Lower leg skin (tissue), 4 donors: Measurements from ENCODE around the gene SLC7A5. TPM values are rescaled to one million over a fixed set of nuclear protein-coding genes. Genes with fewer than 3 reads are reported as not detected.

Experiments used
- DNase-seq, 2 donors: peaks; one replicate each; pipeline ENCODE4 v3.0.0-alpha.2; 2019; ENCODE audit warnings: low spot score in 2 of 2
- H3K4me3 ChIP-seq: fragments of 200-600 bp; sonication (generic); 2 replicates; pipeline ENCODE4 v1.5.1; 2017; ENCODE audit warnings: mild to moderate bottlenecking, low read depth; ENCODE audit not compliant: poor library complexity, severe bottlenecking
- CTCF ChIP-seq, 3 donors: fragments of 450-650 bp; IDR thresholded peaks; one replicate each; pipeline ENCODE4 v1.5.1; 2016; ENCODE audit warnings: antibody characterized with exemption in 3 of 3, mild to moderate bottlenecking in 3 of 3, moderate library complexity in 2 of 3
- POLR2A ChIP-seq, 2 donors: fragments of 450-650 bp; IDR thresholded peaks; one replicate each; pipeline ENCODE4 v1.6.1; 2016 to 2017; ENCODE audit warnings: antibody characterized with exemption in 2 of 2, mild to moderate bottlenecking in 1 of 2, moderate library complexity in 1 of 2
- WGBS, 2 donors: methylation state at CpG; one replicate each; pipeline ENCODE4 v1.1.5; 2018; 5-methylcytosine and 5-hydroxymethylcytosine counted together
- intact Hi-C: fragments of 100-400 bp; cut with DNase I; formaldehyde crosslinking; loops from one replicate; pipeline ENCODE4 v1.15.0; 2023; ENCODE audit warnings: low total_unique reads
- total RNA-seq, 4 donors: library from RNA; depleted of rRNA; stranded (reverse); fragments of >200 nt; gene quantifications; one replicate each; pipeline ENCODE4 v1.1.0, GENCODE V29; 2016

The SLC7A5 gene
- total RNA-seq, 4 donors from 2014 or later: 8.0 to 39.0 (median 19.4) TPM

DNA sequence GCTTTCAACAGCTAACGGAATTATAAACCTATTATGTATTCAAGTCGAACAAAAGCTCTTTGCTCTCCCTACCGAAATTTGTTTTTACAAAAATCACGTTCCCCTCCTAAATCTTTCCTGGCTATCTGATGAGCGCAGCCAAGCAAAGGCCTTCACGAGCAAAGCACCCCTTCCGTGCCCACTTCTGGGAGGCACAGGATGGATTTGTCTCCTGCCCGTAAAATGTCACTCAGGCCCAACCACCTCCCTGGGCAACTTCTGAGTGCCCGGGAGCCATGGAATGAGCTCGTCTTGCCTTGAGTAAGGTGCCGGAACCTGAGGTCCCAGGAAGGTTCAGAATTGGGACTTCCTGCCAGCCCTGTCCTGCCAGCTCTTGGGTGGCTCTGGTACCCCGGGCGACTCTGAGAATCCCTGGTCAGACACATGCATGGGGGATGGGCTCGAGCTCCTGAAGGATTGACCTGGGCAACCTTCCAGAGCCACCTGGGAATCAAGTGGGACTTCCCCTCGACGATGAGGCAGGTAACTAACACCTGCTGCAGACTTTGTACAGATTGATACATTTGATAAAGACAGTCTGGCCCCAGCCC is 19.8 kb downstream of the SLC7A5 start:
- TF ChIP-seq POLR2A (IDR thresholded peaks at IDR 0.05) (no peak), CTCF (IDR thresholded peaks at IDR 0.05) (no peak)
- intact Hi-C loops: no loop called here
- DNase-seq: no peak
- H3K4me3 ChIP-seq: no peak overlapping the region
- 69 to 78% methylated on average over 16 of the region's 16 CpGs for WGBS, 2 donors

GRCh38 chr16:87848676-87849345 is 20.5 kb downstream of the SLC7A5 start:
- no peak for TF ChIP-seq CTCF (IDR thresholded peaks at IDR 0.05)
- TF ChIP-seq POLR2A (IDR thresholded peaks at IDR 0.05): no peak
- no peak overlapping the region for H3K4me3 ChIP-seq
- 95 to 96% methylated on average over 16 to 18 of the region's 18 CpGs for WGBS, 2 donors
- intact Hi-C loops: no loop called here
- no peak for DNase-seq

- 76 to 80% methylated on average over 28 of the region's 28 CpGs for WGBS, 2 donors
- TF ChIP-seq POLR2A (IDR thresholded peaks at IDR 0.05) (no peak), CTCF (IDR thresholded peaks at IDR 0.05) (no peak)
- DNase-seq: no peak
- intact Hi-C loops: no loop called here
- no peak overlapping the region for H3K4me3 ChIP-seq
These were observed 21.3 kb downstream of the SLC7A5 start for GRCh38 chr16:87847785-87848675.

GRCh38 chr16:87847467-87847784 is 21.9 kb downstream of the SLC7A5 start:
- WGBS, 2 donors: 83 to 93% methylated on average over 7 to 8 of the region's 8 CpGs
- DNase-seq: no peak
- H3K4me3 ChIP-seq: no peak overlapping the region
- no peak for TF ChIP-seq POLR2A (IDR thresholded peaks at IDR 0.05)
- no peak for TF ChIP-seq CTCF (IDR thresholded peaks at IDR 0.05)
- intact Hi-C loops: no loop called here

DNA sequence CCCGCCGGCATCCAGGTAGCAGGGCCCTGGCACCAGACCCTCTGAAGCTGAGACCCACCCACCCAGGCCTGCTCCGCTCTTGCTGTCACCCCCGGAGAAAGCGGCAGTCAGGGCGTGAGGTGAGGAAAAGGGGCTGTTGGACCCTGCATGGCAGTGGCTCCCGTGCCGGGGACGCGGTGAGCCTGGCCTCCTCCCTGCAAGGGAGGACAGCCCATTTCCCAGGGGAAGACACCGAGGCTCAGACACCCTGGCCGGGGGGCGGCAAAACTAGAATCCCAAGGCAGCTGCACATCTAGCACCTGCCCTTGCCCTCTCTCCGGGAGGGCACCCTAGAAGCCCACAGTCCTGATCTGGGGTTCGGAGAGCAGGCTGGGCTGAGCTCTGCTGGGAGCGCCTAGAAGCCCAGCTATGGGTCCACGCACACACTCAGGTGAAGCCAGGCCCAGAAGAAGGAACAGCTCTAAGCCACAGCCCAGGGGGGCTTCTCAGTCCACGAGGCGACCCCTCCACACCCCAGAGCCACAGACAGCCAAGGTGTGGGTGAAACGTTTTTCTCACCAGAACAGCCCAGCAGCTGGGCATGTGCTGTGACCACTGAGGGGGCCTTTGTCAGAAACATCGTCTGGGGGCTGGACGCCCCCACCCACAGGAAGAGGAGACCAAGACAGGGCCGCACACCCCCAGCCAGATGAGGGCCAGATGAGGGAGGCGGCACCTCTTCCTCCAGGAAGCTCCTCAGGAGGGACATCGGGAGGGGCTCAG is 22.4 kb downstream of the SLC7A5 start:
- no peak overlapping the region for H3K4me3 ChIP-seq
- intact Hi-C loops: no loop called here
- WGBS, 2 donors: 85 to 89% methylated on average over 20 to 23 of the region's 25 CpGs
- TF ChIP-seq POLR2A (IDR thresholded peaks at IDR 0.05) (no peak), CTCF (IDR thresholded peaks at IDR 0.05) (no peak)
- DNase-seq: no peak
